Loucy (cell line): ENCODE results near the gene RNF169.
"Not testable (repeated sequence)": the region's sequence is repeated elsewhere in the genome, so short reads cannot be mapped to it uniquely, and the experiment has no call there.

Source experiments
- CTCF ChIP-seq: fragments of 200-600 bp; sonication (generic); conservative IDR thresholded peaks from 2 replicates; pipeline ENCODE4 v1.5.1; 2014; ENCODE audit warnings: mild to moderate bottlenecking, antibody characterized with exemption, low read length
- EZH2phosphoT487 ChIP-seq: fragments of 200-600 bp; IDR thresholded peaks from 2 replicates; pipeline ENCODE4 v1.6.1; 2018; ENCODE audit warnings: antibody characterized with exemption, mild to moderate bottlenecking, moderate library complexity, borderline replicate concordance

- TF ChIP-seq CTCF, EZH2phosphoT487: not testable (repeated sequence)
Observed at GRCh38 chr11:74825596-74825995, 76.9 kb downstream of the RNF169 start.
